ENCODE results near the gene VDAC2.

The VDAC2 gene

DNA sequence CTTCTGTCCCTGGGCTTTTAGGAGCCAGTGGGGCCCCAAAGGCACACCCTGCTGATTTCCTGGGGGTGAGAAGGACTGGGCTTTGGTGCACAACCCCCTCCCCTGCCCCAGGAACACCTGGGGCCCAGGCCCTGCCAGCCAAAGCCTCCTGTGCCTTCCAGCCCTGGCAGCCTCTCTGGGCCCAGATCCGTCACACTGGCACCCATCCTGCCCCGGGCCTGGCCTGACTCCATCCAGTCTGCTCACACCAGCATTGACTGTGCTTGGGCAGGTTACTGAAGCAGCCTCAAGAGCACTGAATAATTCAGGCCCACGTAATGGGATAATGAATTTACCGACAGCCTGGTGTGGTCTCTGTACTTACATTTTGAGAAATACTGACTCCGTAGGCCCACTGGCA is 37.2 kb downstream of the VDAC2 start:
- H3K4me3 ChIP-seq (ENCODE audit: low read depth, low read length), result no peak overlapping the region
- TF ChIP-seq, protein P1, sequence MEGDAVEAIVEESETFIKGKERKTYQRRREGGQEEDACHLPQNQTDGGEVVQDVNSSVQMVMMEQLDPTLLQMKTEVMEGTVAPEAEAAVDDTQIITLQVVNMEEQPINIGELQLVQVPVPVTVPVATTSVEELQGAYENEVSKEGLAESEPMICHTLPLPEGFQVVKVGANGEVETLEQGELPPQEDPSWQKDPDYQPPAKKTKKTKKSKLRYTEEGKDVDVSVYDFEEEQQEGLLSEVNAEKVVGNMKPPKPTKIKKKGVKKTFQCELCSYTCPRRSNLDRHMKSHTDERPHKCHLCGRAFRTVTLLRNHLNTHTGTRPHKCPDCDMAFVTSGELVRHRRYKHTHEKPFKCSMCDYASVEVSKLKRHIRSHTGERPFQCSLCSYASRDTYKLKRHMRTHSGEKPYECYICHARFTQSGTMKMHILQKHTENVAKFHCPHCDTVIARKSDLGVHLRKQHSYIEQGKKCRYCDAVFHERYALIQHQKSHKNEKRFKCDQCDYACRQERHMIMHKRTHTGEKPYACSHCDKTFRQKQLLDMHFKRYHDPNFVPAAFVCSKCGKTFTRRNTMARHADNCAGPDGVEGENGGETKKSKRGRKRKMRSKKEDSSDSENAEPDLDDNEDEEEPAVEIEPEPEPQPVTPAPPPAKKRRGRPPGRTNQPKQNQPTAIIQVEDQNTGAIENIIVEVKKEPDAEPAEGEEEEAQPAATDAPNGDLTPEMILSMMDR (IDR thresholded peaks at IDR 0.05; ENCODE audit: low read depth, low read length), result no peak

DNA sequence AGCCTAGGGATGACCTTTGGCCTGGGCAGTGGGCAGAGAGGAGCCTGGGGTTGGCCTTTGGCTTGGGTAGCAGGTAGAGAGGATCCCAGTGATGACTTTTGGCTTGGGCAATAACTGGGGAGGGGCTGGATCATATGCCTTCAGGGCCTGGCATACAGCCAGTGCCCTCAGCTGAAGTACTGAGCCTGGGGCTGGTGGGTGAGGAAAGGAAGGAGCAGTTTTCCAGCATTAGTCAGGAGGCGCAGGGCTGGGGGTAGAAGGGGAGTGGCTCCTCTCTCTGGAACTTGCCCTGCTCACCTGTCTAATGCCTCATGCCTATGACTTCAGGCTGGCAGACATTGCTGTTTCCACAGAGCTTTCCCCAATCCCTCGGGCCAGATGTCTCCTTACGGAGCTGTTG is 40.3 kb downstream of the VDAC2 start:
- TF ChIP-seq, protein P1 (IDR thresholded peaks at IDR 0.05; ENCODE audit: low read depth, low read length), result no peak
- H3K4me3 ChIP-seq (ENCODE audit: low read depth, low read length), result no peak overlapping the region

DNA sequence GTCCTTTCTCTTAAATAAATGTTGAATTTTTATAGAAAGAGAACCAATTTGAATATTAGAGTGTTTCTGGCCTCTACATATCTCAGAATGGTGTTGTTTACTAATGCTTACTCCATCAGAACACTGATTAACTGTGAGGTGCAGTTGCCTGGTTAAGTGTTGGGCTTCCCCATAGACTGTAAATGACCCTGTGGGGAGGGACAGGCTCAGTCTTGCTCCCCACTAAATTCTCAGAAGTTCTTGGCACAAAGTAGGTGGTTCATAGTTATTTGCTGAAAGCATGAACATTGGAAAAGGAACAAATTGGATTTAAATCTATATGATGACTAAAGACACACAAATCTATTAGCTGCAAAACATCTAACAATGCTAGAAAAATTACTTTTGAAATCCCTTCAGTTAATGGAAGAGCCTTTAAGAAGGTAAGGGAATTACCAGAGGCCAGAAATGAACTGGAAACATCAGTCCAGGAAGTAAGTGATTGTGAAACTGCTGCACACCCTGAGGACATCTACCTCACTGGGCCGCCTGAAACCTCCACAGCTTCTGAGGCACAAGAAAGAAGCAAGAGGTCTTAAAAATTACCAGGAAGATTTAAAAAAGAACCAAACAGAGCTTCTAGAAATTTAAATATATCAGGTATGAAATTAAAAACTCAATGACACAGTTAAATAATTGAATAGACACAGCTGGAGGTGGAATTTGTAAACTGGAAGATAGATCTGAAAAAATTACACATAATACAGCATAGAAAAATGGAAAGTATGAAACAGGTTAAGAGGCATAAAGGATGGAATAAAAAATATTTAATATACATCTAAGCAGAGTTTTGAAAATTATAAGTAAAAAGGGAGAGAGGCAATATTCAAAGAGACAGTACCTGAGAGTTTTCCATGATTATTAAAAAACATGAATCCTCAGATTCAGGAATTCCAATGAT is 43.0 kb downstream of the VDAC2 start:
- TF ChIP-seq, protein P1 (IDR thresholded peaks at IDR 0.05; ENCODE audit: low read depth, low read length), result no peak
- H3K4me3 ChIP-seq (ENCODE audit: low read depth, low read length), result no peak overlapping the region

DNA sequence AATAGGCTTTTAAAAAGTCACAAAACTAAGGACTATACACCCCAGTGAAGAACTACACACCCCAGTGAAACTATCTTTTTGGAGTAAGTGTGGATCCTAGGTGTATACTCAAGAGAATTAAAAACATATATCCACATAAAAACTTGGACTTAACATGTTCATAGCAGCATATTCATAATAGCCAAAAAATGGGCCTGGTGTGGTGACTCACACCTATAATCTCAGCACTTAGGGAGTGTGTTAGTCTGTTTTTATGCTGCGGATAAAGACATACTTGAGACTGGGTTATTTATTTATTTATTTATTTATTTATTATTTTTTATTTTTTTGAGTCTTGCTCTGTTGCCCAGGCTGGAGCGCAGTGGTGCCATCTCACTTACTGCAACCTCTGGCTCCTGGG is 44.1 kb downstream of the VDAC2 start:
- H3K4me3 ChIP-seq (ENCODE audit: low read depth, low read length), result no peak overlapping the region
- TF ChIP-seq, protein P1 (IDR thresholded peaks at IDR 0.05; ENCODE audit: low read depth, low read length), result no peak

DNA sequence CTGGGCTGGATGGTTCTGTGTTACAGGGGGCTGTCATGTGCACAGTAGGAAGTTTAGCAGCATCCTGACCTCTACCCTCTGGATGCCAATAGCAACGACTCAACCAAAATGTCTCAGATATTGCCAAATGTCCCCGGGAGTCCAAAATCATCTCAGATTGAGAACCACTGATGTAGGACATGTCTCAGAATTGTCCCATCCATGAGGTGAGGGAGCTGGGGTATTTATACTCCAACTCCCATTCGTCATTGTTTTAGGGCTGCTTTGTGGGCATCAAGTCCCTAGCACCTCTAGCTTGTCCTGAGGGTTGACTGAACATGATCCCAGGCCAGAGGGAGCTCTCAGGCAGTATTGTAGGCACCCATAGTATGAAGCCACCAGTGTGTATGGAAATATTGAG is 50.4 kb downstream of the VDAC2 start:
- TF ChIP-seq, protein P1 (IDR thresholded peaks at IDR 0.05; ENCODE audit: low read depth, low read length), result no peak
- H3K4me3 ChIP-seq (ENCODE audit: low read depth, low read length), result no peak overlapping the region

DNA sequence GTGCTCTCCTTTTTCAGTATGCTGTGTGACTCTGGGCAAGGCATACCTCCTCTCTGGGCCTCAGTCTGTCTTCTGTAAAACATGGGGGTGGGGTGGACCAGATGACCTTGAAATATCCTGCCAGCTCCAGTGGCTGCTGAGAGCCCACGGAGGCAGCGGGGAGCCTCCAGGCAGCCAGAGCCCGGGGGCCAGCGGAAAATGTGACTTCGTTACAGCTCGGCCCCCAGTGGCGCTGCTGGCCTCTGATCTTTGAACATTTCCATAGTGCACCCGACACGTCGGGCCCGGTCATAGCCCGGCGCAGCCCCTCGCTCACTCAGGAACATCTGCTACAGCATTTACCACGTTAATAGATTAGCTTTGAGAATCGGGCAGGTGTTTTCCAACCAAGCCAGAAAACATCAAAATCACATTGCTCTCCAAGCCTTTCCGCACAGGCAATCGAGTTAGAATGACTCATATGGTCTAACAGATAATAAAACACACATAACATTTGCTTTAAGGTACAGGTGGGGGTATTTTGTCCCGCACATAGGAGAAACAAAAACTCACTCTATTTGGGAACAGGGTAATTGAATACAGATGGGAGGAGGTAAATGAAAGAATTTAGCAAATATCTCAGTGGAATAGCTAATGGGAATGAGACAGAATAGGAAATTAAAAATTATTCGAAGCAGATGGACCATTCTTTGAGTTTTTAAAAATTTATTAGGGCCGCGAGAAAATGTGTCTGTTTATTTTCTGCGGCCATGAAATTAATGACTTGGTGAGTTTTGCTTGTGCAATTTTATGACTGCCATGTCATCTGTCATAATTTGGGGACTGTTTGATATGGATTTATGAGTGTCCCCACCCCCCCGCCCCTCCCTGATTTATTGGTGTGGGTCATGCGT is 51.5 kb downstream of the VDAC2 start:
- H3K4me3 ChIP-seq (ENCODE audit: low read depth, low read length), result no peak overlapping the region
- TF ChIP-seq, protein P1 (IDR thresholded peaks at IDR 0.05; ENCODE audit: low read depth, low read length), result no peak

Measured in WI38 (cell line).